ENCODE measurements around the gene BATF3.

Gene BATF3

DNA sequence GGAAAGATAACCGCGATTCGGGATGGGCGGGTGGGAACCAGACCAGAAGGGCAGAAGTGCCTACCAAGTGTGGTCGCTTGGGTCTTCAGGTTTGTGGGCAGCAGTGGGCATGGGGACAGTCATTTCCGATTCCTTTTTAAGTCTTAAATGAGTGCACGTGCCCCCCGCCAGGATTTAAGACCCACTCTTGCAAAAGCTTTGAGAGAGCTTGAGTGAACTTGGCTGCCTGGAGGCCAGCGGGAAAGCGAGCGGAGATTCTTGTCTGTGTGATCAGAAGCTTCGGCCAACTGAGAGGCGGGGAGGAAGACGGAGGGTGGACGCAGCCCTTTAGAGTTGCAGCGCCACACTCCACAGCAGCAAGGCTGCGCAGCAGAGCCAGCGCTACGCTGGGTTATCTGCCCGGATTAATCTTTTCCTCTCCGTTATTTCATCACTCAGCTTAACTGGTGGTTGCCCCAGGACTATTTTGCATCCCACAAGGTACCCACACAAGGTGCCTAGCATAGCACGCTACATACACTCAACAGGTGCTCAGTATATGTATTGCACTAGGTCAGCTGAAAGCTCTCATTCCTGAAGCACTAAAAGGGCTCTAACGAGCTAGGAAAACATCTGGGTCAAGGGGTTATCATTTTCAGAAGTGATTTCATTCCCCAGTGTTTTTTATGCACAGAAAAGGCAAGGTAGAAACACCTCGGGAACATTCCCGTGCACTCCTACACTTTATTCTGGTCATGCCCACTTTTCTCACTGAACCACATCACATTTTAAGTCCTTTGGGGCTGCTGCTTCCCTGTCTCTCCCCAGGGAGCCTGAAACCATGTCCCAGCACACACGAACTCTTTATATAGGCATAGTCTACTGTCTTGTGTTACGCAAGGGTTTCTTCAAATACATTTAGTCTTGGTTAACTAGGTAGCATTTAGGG lies 1.5 kb upstream of the BATF3 start:
- H2AFZ ChIP-seq (ENCODE audit: low read length), result no peak overlapping the region
- H3K4me3 ChIP-seq (ENCODE audit: low read depth, low read length, poor library complexity, severe bottlenecking), result no peak overlapping the region
- TF ChIP-seq EZH2 (IDR thresholded peaks at IDR 0.05; ENCODE audit: borderline replicate concordance, low read length), result no peak
- TF ChIP-seq, protein P1, sequence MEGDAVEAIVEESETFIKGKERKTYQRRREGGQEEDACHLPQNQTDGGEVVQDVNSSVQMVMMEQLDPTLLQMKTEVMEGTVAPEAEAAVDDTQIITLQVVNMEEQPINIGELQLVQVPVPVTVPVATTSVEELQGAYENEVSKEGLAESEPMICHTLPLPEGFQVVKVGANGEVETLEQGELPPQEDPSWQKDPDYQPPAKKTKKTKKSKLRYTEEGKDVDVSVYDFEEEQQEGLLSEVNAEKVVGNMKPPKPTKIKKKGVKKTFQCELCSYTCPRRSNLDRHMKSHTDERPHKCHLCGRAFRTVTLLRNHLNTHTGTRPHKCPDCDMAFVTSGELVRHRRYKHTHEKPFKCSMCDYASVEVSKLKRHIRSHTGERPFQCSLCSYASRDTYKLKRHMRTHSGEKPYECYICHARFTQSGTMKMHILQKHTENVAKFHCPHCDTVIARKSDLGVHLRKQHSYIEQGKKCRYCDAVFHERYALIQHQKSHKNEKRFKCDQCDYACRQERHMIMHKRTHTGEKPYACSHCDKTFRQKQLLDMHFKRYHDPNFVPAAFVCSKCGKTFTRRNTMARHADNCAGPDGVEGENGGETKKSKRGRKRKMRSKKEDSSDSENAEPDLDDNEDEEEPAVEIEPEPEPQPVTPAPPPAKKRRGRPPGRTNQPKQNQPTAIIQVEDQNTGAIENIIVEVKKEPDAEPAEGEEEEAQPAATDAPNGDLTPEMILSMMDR (IDR thresholded peaks at IDR 0.05; ENCODE audit: low read length), result no peak
- H3K9ac ChIP-seq (ENCODE audit: low read length), result no peak overlapping the region
- H3K27ac ChIP-seq (ENCODE audit: low read depth, low read length, poor library complexity, severe bottlenecking), result no peak overlapping the region
- no peaks in the 10 kb centered on the region for H3K9me2 ChIP-seq (ENCODE audit: low read depth, low read length)
- H3K36me3 ChIP-seq (ENCODE audit: insufficient read depth, low read length), result no peaks in the 10 kb centered on the region
- H3K27me3 ChIP-seq (ENCODE audit: insufficient read depth, low read length), result peaks cover 20% of the 10 kb centered on the region; the same call in 1 of the 2 replicates
- H3K4me1 ChIP-seq (ENCODE audit: insufficient read depth, low read length, severe bottlenecking), result peaks cover 19% of the 10 kb centered on the region
- no peaks in the 10 kb centered on the region for H3K9me3 ChIP-seq (ENCODE audit: low read length)
- H3K4me2 ChIP-seq (ENCODE audit: low read length), result no peak overlapping the region; the same call in 1 of the 2 replicates
- H3K79me2 ChIP-seq (ENCODE audit: insufficient read depth, low read length), result no peaks in the 10 kb centered on the region
- H3F3A ChIP-seq (ENCODE audit: insufficient read depth, low read length), result no peaks in the 10 kb centered on the region
- H4K20me1 ChIP-seq (ENCODE audit: insufficient read depth, low read length), result no peaks in the 10 kb centered on the region

DNA sequence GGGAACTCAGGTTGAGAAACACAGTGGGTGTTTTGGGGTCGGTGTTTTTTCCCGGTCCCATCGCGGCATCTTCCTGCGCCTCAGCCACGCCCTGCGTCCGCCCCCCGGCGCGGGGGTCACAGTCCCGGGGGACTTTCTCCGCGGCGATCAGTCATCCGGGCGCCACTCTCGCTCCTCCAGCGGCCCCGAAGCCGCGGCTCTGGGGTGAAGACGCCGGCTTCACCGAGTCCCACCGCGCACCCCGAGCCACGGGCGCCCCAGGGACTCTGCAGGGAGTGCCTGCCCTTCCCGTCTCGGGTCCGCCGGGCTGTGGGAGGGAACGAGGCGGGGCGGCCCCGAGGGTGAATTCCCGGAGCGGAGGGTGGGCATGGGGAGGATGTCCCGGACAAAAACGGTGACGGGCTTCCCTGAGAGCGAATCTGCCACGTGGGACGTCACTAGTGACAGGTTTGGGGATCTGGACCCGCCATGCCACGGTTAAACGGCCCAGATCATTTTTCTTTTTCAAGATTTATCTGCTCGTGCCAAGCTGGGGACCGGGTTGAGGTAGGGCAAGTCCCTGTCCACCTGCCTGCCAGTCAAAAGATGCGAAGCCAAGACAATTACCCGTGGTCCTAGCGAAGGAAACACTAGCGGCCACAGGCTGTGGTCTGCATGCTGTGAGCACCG lies 717 bp upstream of the BATF3 start:
- Histone ChIP-seq H3K79me2 (ENCODE audit: insufficient read depth, low read length) (no peaks in the 10 kb centered on the region), H2AFZ (ENCODE audit: low read length) (no peak overlapping the region), H4K20me1 (ENCODE audit: insufficient read depth, low read length) (no peaks in the 10 kb centered on the region), H3K4me2 (ENCODE audit: low read length) (peak overlapping the region; percentile 75), H3K4me3 (ENCODE audit: low read depth, low read length, poor library complexity, severe bottlenecking) (peak overlapping the region; percentile 58), H3K27me3 (ENCODE audit: insufficient read depth, low read length) (peaks cover 20% of the 10 kb centered on the region; the same call in 1 of the 2 replicates), H3K36me3 (ENCODE audit: insufficient read depth, low read length) (no peaks in the 10 kb centered on the region), H3F3A (ENCODE audit: insufficient read depth, low read length) (no peaks in the 10 kb centered on the region), H3K4me1 (ENCODE audit: insufficient read depth, low read length, severe bottlenecking) (peaks cover 19% of the 10 kb centered on the region), H3K27ac (ENCODE audit: low read depth, low read length, poor library complexity, severe bottlenecking) (no peak overlapping the region), H3K9ac (ENCODE audit: low read length) (no peak overlapping the region), H3K9me2 (ENCODE audit: low read depth, low read length) (no peaks in the 10 kb centered on the region), H3K9me3 (ENCODE audit: low read length) (no peaks in the 10 kb centered on the region)
- no peak for TF ChIP-seq EZH2 (IDR thresholded peaks at IDR 0.05; ENCODE audit: borderline replicate concordance, low read length)
- TF ChIP-seq, protein P1 (IDR thresholded peaks at IDR 0.05; ENCODE audit: low read length), result no peak

DNA sequence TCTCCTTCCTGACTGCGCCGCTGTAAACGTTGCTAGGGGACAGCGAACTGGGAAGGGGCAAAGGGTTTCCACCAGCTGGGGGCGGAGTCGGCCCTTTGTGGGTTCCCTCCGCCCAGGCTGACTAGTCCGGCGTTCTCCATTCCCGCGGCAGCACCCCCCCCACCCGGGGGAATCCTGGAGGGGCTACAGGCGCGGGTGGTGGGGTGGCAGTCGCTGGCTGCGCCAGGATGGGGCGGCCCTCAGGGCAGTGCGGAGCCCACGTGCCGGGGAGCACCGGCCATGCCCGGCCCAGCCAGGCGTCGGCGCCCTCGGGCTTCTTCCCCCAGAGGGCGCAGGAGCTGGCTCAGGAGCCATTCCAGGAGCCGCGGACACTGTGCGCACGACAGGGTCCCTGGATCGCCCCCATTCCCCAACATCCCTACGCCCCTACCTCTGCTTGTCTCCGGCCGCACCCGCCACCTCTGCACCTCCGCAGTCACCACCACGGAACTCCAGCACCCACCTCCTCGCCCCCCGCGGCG lies 476 bp downstream of the BATF3 start:
- Histone ChIP-seq H3K4me2 (ENCODE audit: low read length) (peak overlapping the region; percentile 75), H3K27ac (ENCODE audit: low read depth, low read length, poor library complexity, severe bottlenecking) (no peak overlapping the region), H3K79me2 (ENCODE audit: insufficient read depth, low read length) (no peaks in the 10 kb centered on the region), H3K27me3 (ENCODE audit: insufficient read depth, low read length) (peaks cover 20% of the 10 kb centered on the region; the same call in 1 of the 2 replicates), H3K9ac (ENCODE audit: low read length) (peak overlapping the region; percentile 15; the same call in 1 of the 2 replicates), H4K20me1 (ENCODE audit: insufficient read depth, low read length) (no peaks in the 10 kb centered on the region), H3F3A (ENCODE audit: insufficient read depth, low read length) (no peaks in the 10 kb centered on the region), H2AFZ (ENCODE audit: low read length) (no peak overlapping the region; the same call in 1 of the 2 replicates), H3K9me2 (ENCODE audit: low read depth, low read length) (no peaks in the 10 kb centered on the region), H3K4me3 (ENCODE audit: low read depth, low read length, poor library complexity, severe bottlenecking) (peak overlapping the region; percentile 58), H3K9me3 (ENCODE audit: low read length) (no peaks in the 10 kb centered on the region), H3K4me1 (ENCODE audit: insufficient read depth, low read length, severe bottlenecking) (peaks cover 19% of the 10 kb centered on the region), H3K36me3 (ENCODE audit: insufficient read depth, low read length) (no peaks in the 10 kb centered on the region)
- TF ChIP-seq, protein P1 (IDR thresholded peaks at IDR 0.05; ENCODE audit: low read length), result peak; percentile 63
- no peak for TF ChIP-seq EZH2 (IDR thresholded peaks at IDR 0.05; ENCODE audit: borderline replicate concordance, low read length)
